ENCODE measurements around the gene NLRP11. TPM values are rescaled to one million over a fixed set of nuclear protein-coding genes. Genes with fewer than 3 reads are reported as not detected.

NLRP11 gene
- total RNA-seq, 4 donors from 2014 or later: not detected

DNA sequence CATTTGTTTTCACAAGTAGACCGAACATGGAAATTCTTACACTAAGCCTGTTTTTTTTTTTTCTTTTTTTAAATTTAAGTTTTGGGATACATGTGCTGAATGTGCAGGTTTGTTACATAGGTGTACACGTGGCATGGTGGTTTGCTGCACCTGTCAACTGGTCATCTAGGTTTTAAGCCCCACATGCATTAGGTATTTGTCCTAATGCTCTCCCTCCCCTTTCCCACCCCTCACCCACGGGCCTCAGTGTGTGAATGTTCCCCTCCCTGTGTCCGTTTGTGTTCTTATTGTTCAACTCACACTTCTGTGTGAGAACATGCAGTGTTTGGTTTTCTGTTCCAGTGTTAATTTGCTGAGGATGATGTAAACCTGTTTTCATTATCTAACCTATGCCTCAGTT is 7.1 kb upstream of the NLRP11 start:
- Histone ChIP-seq H3K9me3 (peaks cover 0 to 15% (median 0%) of the 10 kb centered on the region in 3 donors), H3K27ac (no peak overlapping the region), H3K27me3 (peaks cover 17% of the 10 kb centered on the region), H3K36me3 (no peaks in the 10 kb centered on the region), H3K4me3 (no peak overlapping the region), H3K4me1 (no peaks in the 10 kb centered on the region)
- TF ChIP-seq EP300 (IDR thresholded peaks at IDR 0.05): no peak
- TF ChIP-seq, protein P1, sequence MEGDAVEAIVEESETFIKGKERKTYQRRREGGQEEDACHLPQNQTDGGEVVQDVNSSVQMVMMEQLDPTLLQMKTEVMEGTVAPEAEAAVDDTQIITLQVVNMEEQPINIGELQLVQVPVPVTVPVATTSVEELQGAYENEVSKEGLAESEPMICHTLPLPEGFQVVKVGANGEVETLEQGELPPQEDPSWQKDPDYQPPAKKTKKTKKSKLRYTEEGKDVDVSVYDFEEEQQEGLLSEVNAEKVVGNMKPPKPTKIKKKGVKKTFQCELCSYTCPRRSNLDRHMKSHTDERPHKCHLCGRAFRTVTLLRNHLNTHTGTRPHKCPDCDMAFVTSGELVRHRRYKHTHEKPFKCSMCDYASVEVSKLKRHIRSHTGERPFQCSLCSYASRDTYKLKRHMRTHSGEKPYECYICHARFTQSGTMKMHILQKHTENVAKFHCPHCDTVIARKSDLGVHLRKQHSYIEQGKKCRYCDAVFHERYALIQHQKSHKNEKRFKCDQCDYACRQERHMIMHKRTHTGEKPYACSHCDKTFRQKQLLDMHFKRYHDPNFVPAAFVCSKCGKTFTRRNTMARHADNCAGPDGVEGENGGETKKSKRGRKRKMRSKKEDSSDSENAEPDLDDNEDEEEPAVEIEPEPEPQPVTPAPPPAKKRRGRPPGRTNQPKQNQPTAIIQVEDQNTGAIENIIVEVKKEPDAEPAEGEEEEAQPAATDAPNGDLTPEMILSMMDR (IDR thresholded peaks at IDR 0.05): no peak
- TF ChIP-seq POLR2AphosphoS5 (IDR thresholded peaks at IDR 0.05): no peak
- no peak for TF ChIP-seq POLR2A (IDR thresholded peaks at IDR 0.05)
- WGBS, 2 donors (ENCODE audit: low coverage in 1 of 2): 43 to 48% methylated on average over 4 of the region's 4 CpGs
- ATAC-seq: no peak

DNA sequence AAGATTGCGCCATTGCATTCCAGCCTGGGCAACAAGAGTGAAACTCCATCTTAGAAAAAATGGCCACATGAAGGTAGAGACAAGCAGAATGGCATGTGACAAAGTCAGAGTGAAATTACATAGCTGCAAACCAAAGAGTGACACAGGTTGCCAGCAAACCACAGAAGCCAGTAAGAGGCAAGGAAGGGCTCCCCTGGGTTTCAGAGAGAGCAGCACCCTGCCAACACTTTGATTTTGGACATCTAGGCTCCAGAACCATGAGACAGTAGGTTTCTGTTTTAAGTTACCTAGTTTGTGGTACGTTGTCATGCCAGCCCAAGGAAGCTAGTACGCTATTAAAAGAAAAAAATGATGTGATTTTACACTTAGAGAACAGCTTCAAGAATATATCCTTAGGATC is 6.5 kb upstream of the NLRP11 start:
- H3K4me1 ChIP-seq: no peaks in the 10 kb centered on the region

DNA sequence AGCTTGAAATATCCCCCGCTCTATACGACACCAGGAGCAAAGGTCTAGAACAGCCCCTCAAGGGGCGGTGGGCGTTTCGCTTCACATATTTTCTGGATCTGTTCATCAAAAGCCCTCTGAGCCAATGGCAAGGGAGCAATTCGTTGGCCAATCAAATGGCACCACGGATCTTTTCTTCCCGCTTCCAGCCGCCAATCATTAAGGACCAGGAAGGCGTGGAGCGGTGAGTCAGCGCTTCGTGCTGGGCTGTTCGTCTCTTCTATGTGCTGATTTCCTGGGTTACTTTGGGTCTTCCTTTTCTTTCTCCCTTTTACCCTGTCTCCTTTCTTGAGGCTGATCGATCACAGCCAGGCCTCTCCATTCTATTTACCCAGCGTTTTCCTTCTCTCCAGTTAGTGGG is 4.5 kb upstream of the NLRP11 start, which contains the start of gene NLRP4:
TSS of gene NLRP4 (plus strand) at position 201 of the 400 bp plus-strand sequence. CDS start 15,541 bp downstream, outside the sequence.
- Histone ChIP-seq H3K4me1 (no peaks in the 10 kb centered on the region), H3K4me3 (no peak within 1 kb of the TSS), H3K9me3 (peaks cover 0 to 2% (median 0%) of the 10 kb centered on the region in 3 donors), H3K27ac (no peak within 1 kb of the TSS), H3K36me3 (no peaks in the 10 kb centered on the region), H3K27me3 (peaks cover 25% of the 10 kb centered on the region)
- no peak for TF ChIP-seq EP300 (IDR thresholded peaks at IDR 0.05)
- no peak for TF ChIP-seq POLR2AphosphoS5 (IDR thresholded peaks at IDR 0.05)
- TF ChIP-seq, protein P1 (IDR thresholded peaks at IDR 0.05): no peak
- no peak for TF ChIP-seq POLR2A (IDR thresholded peaks at IDR 0.05)
- 77 to 90% methylated on average over 8 to 12 of the region's 16 CpGs for WGBS, 2 donors (ENCODE audit: low coverage in 1 of 2)
- no peak for ATAC-seq

More for the DNA sequence above, 6.5 kb upstream of the NLRP11 start:
- WGBS, 2 donors (ENCODE audit: low coverage in 1 of 2): 49 to 72% methylated on average over 3 of the region's 3 CpGs
- Histone ChIP-seq H3K27ac (no peak overlapping the region), H3K9me3 (peaks cover 0 to 9% (median 0%) of the 10 kb centered on the region in 3 donors), H3K4me3 (no peak overlapping the region), H3K36me3 (no peaks in the 10 kb centered on the region), H3K27me3 (peaks cover 17% of the 10 kb centered on the region)
- TF ChIP-seq, protein P1 (IDR thresholded peaks at IDR 0.05): no peak
- TF ChIP-seq EP300 (IDR thresholded peaks at IDR 0.05): no peak
- TF ChIP-seq POLR2AphosphoS5 (IDR thresholded peaks at IDR 0.05): no peak
- TF ChIP-seq POLR2A (IDR thresholded peaks at IDR 0.05): no peak
- ATAC-seq: no peak

DNA sequence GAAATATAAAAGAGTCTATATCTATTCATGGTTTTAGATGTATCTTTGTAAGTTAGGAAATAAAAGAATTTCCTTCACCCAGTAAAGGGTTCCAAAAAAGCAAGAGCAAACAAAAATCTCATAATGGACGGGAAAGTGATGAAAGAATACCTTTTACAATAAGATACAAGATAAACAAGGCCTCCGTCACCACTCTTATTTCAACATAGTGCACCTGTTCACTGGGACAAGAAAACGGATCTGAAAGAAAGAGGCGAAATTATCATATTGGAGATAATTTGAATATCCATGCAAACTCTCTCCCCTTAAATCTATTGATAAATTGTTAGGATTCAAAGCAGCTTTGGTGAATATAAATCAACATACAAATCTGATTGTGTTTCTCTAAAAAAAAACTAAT is 877 bp upstream of the NLRP11 start:
- H3K27me3 ChIP-seq: peaks cover 25% of the 10 kb centered on the region
- no peaks in the 10 kb centered on the region for H3K36me3 ChIP-seq
- WGBS, 2 donors (ENCODE audit: low coverage in 1 of 2): 64 to 67% methylated on average over 4 of the region's 4 CpGs
- no peak overlapping the region for H3K4me3 ChIP-seq
- ATAC-seq: no peak
- H3K4me1 ChIP-seq: no peaks in the 10 kb centered on the region
- no peak overlapping the region for H3K27ac ChIP-seq
- no peaks in the 10 kb centered on the region for H3K9me3 ChIP-seq
- TF ChIP-seq POLR2AphosphoS5 (IDR thresholded peaks at IDR 0.05) (no peak), EP300 (IDR thresholded peaks at IDR 0.05) (no peak), POLR2A (IDR thresholded peaks at IDR 0.05) (no peak)
- TF ChIP-seq, protein P1 (IDR thresholded peaks at IDR 0.05): no peak

DNA sequence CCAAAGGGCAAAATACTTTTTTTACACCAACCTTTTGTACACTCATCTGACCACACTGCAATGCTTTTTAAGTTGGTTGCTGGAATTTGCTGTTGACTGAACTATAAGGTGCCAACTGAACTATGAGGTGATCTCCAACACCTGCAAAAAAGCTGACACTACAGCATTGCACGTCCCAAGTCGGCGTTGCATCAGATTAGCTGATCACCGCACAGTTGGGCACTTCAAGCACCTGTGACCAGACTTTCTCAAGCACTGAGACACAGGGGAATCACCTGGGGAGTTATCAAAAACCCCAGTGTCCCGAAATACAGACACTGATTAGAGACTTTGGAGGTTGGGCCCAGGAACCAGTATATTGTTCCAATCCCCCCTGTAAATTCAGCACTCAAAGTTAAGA is 1.1 kb downstream of the NLRP11 start:
- Histone ChIP-seq H3K4me1 (no peaks in the 10 kb centered on the region), H3K9me3 (no peaks in the 10 kb centered on the region), H3K27ac (no peak overlapping the region), H3K4me3 (no peak overlapping the region), H3K36me3 (no peaks in the 10 kb centered on the region), H3K27me3 (peaks cover 15% of the 10 kb centered on the region)
- WGBS, 2 donors (ENCODE audit: low coverage in 1 of 2): 29 to 64% methylated on average over 1 to 2 of the region's 5 CpGs
- TF ChIP-seq POLR2AphosphoS5 (IDR thresholded peaks at IDR 0.05): no peak
- TF ChIP-seq, protein P1 (IDR thresholded peaks at IDR 0.05): no peak
- TF ChIP-seq EP300 (IDR thresholded peaks at IDR 0.05): no peak
- no peak for TF ChIP-seq POLR2A (IDR thresholded peaks at IDR 0.05)
- ATAC-seq: no peak

Measured in gastroesophageal sphincter (tissue), 4 donors.